GM12878 (cell line): ENCODE results near the gene ALOX12B. TPM values are rescaled to one million over a fixed set of nuclear protein-coding genes. Genes with fewer than 3 reads are reported as not detected.

Source experiments
- CBX5 ChIP-seq: sonication (generic); IDR thresholded peaks from 2 replicates; pipeline ENCODE4 v1.6.1; 2016; ENCODE audit warnings: low read depth, moderate library complexity, mild to moderate bottlenecking, inconsistent platforms
- CHD1 ChIP-seq: IDR thresholded peaks from 2 replicates; pipeline ENCODE4 v1.6.1; 2012; ENCODE audit warnings: low read depth, low read length, improper control_type of control experiment
- HDAC2 ChIP-seq: fragments of 200-600 bp; sonication (generic); IDR thresholded peaks from 2 replicates; pipeline ENCODE4 v1.6.1; 2017
- HDGF ChIP-seq: fragments of 450-650 bp; IDR thresholded peaks from 2 replicates; pipeline ENCODE4 v1.6.1; 2016; ENCODE audit warnings: antibody characterized with exemption
- MEF2B ChIP-seq: fragments of 450-650 bp; IDR thresholded peaks from 2 replicates; pipeline ENCODE4 v1.6.1; 2018; ENCODE audit warnings: mild to moderate bottlenecking, moderate library complexity; ENCODE audit not compliant: partially characterized antibody, poor library complexity, severe bottlenecking
- NFYA ChIP-seq: IDR thresholded peaks from 2 replicates; pipeline ENCODE4 v1.6.1; 2011; ENCODE audit warnings: low read depth, mild to moderate bottlenecking, low read length, improper control_type of control experiment, borderline replicate concordance
- PML ChIP-seq: IDR thresholded peaks from 2 replicates; pipeline ENCODE4 v1.6.1; 2012; ENCODE audit warnings: low read length, inconsistent platforms
- POLR2A ChIP-seq: IDR thresholded peaks from 2 replicates; pipeline ENCODE4 v1.6.1; 2011; ENCODE audit warnings: low read depth, mild to moderate bottlenecking, low read length
- SREBF1 ChIP-seq: IDR thresholded peaks from 2 replicates; pipeline ENCODE4 v1.6.1; 2012; ENCODE audit warnings: mild to moderate bottlenecking, low read length
- SUZ12 ChIP-seq: fragments of 200-600 bp; sonication (generic); IDR thresholded peaks from one replicate; pipeline ENCODE4 v1.6.1; 2018; ENCODE audit warnings: antibody characterized with exemption, mild to moderate bottlenecking; ENCODE audit not compliant: unreplicated experiment
- ZNF217 ChIP-seq: fragments of 450-650 bp; IDR thresholded peaks from 2 replicates; pipeline ENCODE4 v1.6.1; 2017; ENCODE audit warnings: antibody characterized with exemption, mild to moderate bottlenecking
- polyA plus RNA-seq, 11 experiments: library from polyadenylated mRNA; depleted of rRNA in 4 of 11; unstranded in 6 of 11; stranded (reverse) in 5 of 11; fragments of >200 nt; fragmentation: Nextera tagmentation in 4 of 11; fragmentation: Illumina TruSeq in 1 of 11; extraction: Ambion mirVana in 4 of 11; extraction: Trizol in 1 of 11; gene quantifications; 1 replicate in 1 of 11; 2 replicates in 10 of 11; pipeline versions ENCODE4 v1.2.1 to v1.2.3, GENCODE V29; 2011 to 2016; ENCODE audit warnings: inconsistent platforms in 2 of 11, missing spikeins in 2 of 11, low read depth in 1 of 11
- total RNA-seq, 4 experiments: library from RNA; depleted of rRNA in 3 of 4; stranded (reverse); fragments of >200 nt in 3 of 4; fragmentation: Illumina TruSeq in 1 of 4; extraction: Trizol in 1 of 4; gene quantifications; 2 replicates each; pipeline versions ENCODE4 v1.2.1 to v1.2.3, GENCODE V29; 2013 to 2021
- TF ChIP-seq, protein P1 (sequence below): fragments of 450-650 bp; IDR thresholded peaks from 2 replicates; pipeline ENCODE4 v1.6.1; 2017; ENCODE audit warnings: mild to moderate bottlenecking, moderate library complexity
- TF ChIP-seq, protein P2 (sequence below): fragments of 450-650 bp; formaldehyde crosslinking; IDR thresholded peaks from 2 replicates; pipeline ENCODE4 v1.4.0; 2020; ENCODE audit warnings: mild to moderate bottlenecking, moderate library complexity
- TF ChIP-seq, protein P3 (sequence below): fragments of 450-650 bp; IDR thresholded peaks from 2 replicates; pipeline ENCODE4 v1.6.1; 2017; ENCODE audit warnings: low read depth, mild to moderate bottlenecking, moderate library complexity
- TF ChIP-seq, protein P4 (sequence below): IDR thresholded peaks from 2 replicates; pipeline ENCODE4 v1.6.1; 2012; ENCODE audit warnings: low read depth, low read length, improper control_type of control experiment
- TF ChIP-seq, protein P5 (sequence below): fragments of 450-650 bp; IDR thresholded peaks from 2 replicates; pipeline ENCODE4 v1.6.1; 2014; ENCODE audit warnings: mild to moderate bottlenecking
- TF ChIP-seq, protein P6 (sequence below): IDR thresholded peaks from 2 replicates; pipeline ENCODE4 v1.6.1; 2011; ENCODE audit warnings: low read depth, low read length, improper control_type of control experiment, borderline replicate concordance

Gene ALOX12B
- total and polyA plus RNA-seq, 10 of the 15 experiments (the other 5 are each of a cell fraction or from before 2014, with no cell fraction given): 0.17 to 0.54 TPM; not detected in 8

DNA sequence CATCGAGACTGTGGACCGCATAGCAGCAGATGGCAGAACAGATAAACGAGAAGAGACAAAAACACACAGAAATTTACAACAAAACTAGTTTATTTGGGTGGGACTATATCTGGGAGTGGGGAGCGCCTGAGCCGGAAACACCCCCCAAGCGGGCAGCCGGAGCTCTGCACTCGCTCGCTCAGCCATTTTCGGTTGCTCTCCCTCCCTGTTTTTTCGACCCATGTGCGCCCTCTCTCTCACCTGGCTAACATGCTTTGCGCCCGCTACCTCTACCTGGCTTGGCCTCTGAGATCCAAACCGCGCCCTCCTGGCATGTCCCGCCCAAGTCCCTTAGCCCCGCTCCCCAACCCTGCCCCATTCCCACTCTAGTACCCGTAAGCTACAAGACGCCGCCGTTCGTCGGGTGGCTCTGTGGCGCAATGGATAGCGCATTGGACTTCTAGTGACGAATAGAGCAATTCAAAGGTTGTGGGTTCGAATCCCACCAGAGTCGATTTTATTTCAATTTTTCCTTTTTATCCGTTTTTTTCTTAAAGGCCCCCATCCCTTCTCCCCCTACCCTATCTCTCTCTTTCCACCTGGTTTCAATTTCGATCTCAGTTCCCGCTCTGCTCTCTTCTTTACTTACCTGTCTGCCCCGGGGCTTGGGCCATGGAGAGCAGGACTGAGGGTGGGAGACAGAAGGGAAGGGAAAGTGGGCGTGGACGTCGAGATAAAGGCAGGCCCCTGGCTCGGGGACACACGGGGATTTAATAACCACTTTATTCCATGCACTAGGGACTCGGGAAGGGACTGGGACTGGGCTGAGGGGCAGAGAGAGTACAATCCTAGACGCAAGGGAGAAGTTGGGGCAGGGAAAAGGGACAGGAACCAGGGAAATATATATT lies 33.2 kb upstream of the ALOX12B start (continued):
- TF ChIP-seq, protein P1, sequence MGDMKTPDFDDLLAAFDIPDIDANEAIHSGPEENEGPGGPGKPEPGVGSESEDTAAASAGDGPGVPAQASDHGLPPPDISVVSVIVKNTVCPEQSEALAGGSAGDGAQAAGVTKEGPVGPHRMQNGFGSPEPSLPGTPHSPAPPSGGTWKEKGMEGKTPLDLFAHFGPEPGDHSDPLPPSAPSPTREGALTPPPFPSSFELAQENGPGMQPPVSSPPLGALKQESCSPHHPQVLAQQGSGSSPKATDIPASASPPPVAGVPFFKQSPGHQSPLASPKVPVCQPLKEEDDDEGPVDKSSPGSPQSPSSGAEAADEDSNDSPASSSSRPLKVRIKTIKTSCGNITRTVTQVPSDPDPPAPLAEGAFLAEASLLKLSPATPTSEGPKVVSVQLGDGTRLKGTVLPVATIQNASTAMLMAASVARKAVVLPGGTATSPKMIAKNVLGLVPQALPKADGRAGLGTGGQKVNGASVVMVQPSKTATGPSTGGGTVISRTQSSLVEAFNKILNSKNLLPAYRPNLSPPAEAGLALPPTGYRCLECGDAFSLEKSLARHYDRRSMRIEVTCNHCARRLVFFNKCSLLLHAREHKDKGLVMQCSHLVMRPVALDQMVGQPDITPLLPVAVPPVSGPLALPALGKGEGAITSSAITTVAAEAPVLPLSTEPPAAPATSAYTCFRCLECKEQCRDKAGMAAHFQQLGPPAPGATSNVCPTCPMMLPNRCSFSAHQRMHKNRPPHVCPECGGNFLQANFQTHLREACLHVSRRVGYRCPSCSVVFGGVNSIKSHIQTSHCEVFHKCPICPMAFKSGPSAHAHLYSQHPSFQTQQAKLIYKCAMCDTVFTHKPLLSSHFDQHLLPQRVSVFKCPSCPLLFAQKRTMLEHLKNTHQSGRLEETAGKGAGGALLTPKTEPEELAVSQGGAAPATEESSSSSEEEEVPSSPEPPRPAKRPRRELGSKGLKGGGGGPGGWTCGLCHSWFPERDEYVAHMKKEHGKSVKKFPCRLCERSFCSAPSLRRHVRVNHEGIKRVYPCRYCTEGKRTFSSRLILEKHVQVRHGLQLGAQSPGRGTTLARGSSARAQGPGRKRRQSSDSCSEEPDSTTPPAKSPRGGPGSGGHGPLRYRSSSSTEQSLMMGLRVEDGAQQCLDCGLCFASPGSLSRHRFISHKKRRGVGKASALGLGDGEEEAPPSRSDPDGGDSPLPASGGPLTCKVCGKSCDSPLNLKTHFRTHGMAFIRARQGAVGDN: no peak
- TF ChIP-seq PML: no peak
- peak; percentile 85; the same call in 1 of the 2 replicates for TF ChIP-seq CHD1
- TF ChIP-seq, protein P2, sequence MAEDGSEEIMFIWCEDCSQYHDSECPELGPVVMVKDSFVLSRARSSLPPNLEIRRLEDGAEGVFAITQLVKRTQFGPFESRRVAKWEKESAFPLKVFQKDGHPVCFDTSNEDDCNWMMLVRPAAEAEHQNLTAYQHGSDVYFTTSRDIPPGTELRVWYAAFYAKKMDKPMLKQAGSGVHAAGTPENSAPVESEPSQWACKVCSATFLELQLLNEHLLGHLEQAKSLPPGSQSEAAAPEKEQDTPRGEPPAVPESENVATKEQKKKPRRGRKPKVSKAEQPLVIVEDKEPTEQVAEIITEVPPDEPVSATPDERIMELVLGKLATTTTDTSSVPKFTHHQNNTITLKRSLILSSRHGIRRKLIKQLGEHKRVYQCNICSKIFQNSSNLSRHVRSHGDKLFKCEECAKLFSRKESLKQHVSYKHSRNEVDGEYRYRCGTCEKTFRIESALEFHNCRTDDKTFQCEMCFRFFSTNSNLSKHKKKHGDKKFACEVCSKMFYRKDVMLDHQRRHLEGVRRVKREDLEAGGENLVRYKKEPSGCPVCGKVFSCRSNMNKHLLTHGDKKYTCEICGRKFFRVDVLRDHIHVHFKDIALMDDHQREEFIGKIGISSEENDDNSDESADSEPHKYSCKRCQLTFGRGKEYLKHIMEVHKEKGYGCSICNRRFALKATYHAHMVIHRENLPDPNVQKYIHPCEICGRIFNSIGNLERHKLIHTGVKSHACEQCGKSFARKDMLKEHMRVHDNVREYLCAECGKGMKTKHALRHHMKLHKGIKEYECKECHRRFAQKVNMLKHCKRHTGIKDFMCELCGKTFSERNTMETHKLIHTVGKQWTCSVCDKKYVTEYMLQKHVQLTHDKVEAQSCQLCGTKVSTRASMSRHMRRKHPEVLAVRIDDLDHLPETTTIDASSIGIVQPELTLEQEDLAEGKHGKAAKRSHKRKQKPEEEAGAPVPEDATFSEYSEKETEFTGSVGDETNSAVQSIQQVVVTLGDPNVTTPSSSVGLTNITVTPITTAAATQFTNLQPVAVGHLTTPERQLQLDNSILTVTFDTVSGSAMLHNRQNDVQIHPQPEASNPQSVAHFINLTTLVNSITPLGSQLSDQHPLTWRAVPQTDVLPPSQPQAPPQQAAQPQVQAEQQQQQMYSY (CRISPR knock-in tag): no peak
- TF ChIP-seq, protein P3, sequence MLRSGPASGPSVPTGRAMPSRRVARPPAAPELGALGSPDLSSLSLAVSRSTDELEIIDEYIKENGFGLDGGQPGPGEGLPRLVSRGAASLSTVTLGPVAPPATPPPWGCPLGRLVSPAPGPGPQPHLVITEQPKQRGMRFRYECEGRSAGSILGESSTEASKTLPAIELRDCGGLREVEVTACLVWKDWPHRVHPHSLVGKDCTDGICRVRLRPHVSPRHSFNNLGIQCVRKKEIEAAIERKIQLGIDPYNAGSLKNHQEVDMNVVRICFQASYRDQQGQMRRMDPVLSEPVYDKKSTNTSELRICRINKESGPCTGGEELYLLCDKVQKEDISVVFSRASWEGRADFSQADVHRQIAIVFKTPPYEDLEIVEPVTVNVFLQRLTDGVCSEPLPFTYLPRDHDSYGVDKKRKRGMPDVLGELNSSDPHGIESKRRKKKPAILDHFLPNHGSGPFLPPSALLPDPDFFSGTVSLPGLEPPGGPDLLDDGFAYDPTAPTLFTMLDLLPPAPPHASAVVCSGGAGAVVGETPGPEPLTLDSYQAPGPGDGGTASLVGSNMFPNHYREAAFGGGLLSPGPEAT: no peak
- TF ChIP-seq NFYA: no peak
- TF ChIP-seq, protein P4, sequence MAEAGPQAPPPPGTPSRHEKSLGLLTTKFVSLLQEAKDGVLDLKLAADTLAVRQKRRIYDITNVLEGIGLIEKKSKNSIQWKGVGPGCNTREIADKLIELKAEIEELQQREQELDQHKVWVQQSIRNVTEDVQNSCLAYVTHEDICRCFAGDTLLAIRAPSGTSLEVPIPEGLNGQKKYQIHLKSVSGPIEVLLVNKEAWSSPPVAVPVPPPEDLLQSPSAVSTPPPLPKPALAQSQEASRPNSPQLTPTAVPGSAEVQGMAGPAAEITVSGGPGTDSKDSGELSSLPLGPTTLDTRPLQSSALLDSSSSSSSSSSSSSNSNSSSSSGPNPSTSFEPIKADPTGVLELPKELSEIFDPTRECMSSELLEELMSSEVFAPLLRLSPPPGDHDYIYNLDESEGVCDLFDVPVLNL: no peak
- TF ChIP-seq MEF2B: no peak
- no peak for TF ChIP-seq SUZ12
- 0 out of 2 replicates have a peak, but pooled peaks have one; percentile 38 for TF ChIP-seq POLR2A
- peak; percentile 54; the same call in 1 of the 2 replicates for TF ChIP-seq ZNF217
- TF ChIP-seq, protein P5, sequence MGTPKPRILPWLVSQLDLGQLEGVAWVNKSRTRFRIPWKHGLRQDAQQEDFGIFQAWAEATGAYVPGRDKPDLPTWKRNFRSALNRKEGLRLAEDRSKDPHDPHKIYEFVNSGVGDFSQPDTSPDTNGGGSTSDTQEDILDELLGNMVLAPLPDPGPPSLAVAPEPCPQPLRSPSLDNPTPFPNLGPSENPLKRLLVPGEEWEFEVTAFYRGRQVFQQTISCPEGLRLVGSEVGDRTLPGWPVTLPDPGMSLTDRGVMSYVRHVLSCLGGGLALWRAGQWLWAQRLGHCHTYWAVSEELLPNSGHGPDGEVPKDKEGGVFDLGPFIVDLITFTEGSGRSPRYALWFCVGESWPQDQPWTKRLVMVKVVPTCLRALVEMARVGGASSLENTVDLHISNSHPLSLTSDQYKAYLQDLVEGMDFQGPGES: no peak
- no peak for TF ChIP-seq SREBF1
- TF ChIP-seq, protein P6, sequence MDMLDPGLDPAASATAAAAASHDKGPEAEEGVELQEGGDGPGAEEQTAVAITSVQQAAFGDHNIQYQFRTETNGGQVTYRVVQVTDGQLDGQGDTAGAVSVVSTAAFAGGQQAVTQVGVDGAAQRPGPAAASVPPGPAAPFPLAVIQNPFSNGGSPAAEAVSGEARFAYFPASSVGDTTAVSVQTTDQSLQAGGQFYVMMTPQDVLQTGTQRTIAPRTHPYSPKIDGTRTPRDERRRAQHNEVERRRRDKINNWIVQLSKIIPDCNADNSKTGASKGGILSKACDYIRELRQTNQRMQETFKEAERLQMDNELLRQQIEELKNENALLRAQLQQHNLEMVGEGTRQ: no peak
- TF ChIP-seq CBX5: peak; percentile 70; the same call in 1 of the 2 replicates
- TF ChIP-seq HDAC2: no peak
- TF ChIP-seq HDGF: peak; percentile 76
